Mucosa of descending colon (tissue), 3 donors: ENCODE measurements around the gene MAP3K5. TPM values are rescaled to one million over a fixed set of nuclear protein-coding genes. Genes with fewer than 3 reads are reported as not detected.
A peak's percentile ranks its signal among the peaks of the same experiment; 100 is the strongest.

Experiments used
- ATAC-seq: fragments of 200-7000 bp; cut with Tn5 transposase; one replicate; pipeline ENCODE4 v1.9.1; 2020; ENCODE audit warnings: mild to moderate bottlenecking, moderate library complexity
- DNase-seq, 3 donors: peaks; one replicate each; pipeline ENCODE4 v3.0.0-alpha.2; 2020
- H3K36me3 ChIP-seq: fragments of 200-600 bp; one replicate; pipeline ENCODE4 v1.8.0; 2021; ENCODE audit warnings: low read depth, mild to moderate bottlenecking
- H3K4me1 ChIP-seq: fragments of 200-600 bp; one replicate; pipeline ENCODE4 v1.8.0; 2021; ENCODE audit warnings: low read depth, mild to moderate bottlenecking
- H3K4me3 ChIP-seq: fragments of 200-600 bp; one replicate; pipeline ENCODE4 v1.8.0; 2021; ENCODE audit warnings: mild to moderate bottlenecking
- H3K9me3 ChIP-seq: fragments of 200-600 bp; one replicate; pipeline ENCODE4 v1.8.0; 2021; ENCODE audit warnings: mild to moderate bottlenecking
- CTCF ChIP-seq: fragments of 200-600 bp; IDR thresholded peaks from one replicate; pipeline ENCODE4 v1.8.0; 2022; ENCODE audit warnings: antibody characterized with exemption, mild to moderate bottlenecking
- intact Hi-C, 2 donors: fragments of 100-400 bp; cut with DNase I in 1 of 2; cut with micrococcal nuclease in 1 of 2; formaldehyde crosslinking; loops; one replicate each; pipeline versions ENCODE4 v1.11.0 to v1.11.1; 2022; cut with DNase I, micrococcal nuclease
- total RNA-seq, 3 donors: library from RNA; stranded (reverse); fragmentation: NEBNext Ultra II Directional in 2 of 3; extraction: Animal tissue kit (Norgen Biotek cat#: 25700) in 2 of 3; gene quantifications; one replicate each; pipeline versions ENCODE4 v1.2.1 to v1.2.4, GENCODE V29; 2021 to 2023
- donor health status: DM: no; HTN: no; CAD: no; lungs with moderate emphysema.
- donor health status: DM: no; HTN: no; CAD: no.
- donor health status: DM: no; HTN: yes; CAD: no.

MAP3K5 gene
- total RNA-seq, 3 donors from 2014 or later, result 12.6 to 18.2 (median 16.3) TPM

GRCh38 chr6:136533487-136533886, 258.8 kb downstream of the MAP3K5 start:
- intact Hi-C loops, result no loop called here
- Histone ChIP-seq H3K36me3 (no peaks in the 10 kb centered on the region), H3K4me1 (peaks cover 7% of the 10 kb centered on the region), H3K9me3 (no peaks in the 10 kb centered on the region), H3K4me3 (no peak overlapping the region)
- ATAC-seq, result no peak
- no peak for TF ChIP-seq CTCF
- no peak for DNase-seq

DNA sequence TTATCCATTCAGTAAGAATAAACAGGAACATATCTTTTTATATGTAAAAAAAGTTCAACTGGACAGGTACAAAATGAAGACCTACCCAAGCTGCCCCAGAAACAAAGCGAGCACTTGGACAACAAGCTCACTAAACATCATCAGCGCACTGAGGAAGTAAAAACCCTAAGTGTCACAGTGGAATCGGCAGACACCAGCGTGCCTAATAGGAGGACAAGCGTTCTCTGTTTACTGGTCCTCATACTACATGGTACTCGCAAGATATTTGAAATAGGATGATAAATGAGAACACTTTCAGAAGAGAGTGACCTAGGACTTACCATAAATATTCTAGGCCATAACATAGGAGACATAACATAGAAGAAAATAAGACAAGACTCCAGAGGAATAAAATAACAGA, 260.2 kb downstream of the MAP3K5 start:
- intact Hi-C loops, result no loop called here
- ATAC-seq (no peak), DNase-seq (no peak)
- no peak overlapping the region for H3K4me3 ChIP-seq
- no peak for TF ChIP-seq CTCF
- H3K4me1 ChIP-seq, result peaks cover 7% of the 10 kb centered on the region
- no peaks in the 10 kb centered on the region for H3K9me3 ChIP-seq
- no peaks in the 10 kb centered on the region for H3K36me3 ChIP-seq

- DNase-seq (peak in 1 of 3 donors; percentile 28), ATAC-seq (peak; percentile 65)
Observed at GRCh38 chr6:136529710-136530109, 262.6 kb downstream of the MAP3K5 start.

GRCh38 chr6:136528477-136528876, 263.8 kb downstream of the MAP3K5 start:
- Histone ChIP-seq H3K4me1 (peaks cover 7% of the 10 kb centered on the region), H3K4me3 (no peak overlapping the region), H3K36me3 (no peaks in the 10 kb centered on the region), H3K9me3 (no peaks in the 10 kb centered on the region)
- intact Hi-C loops, result no loop called here
- ATAC-seq (no peak), DNase-seq (no peak)
- no peak for TF ChIP-seq CTCF

More at GRCh38 chr6:136529710-136530109, 262.6 kb downstream of the MAP3K5 start:
- TF ChIP-seq CTCF, result no peak
- H3K9me3 ChIP-seq, result no peaks in the 10 kb centered on the region
- H3K4me3 ChIP-seq, result no peak overlapping the region
- peaks cover 7% of the 10 kb centered on the region for H3K4me1 ChIP-seq
- intact Hi-C loops, result no loop called here
- H3K36me3 ChIP-seq, result no peaks in the 10 kb centered on the region

- ATAC-seq (no peak), DNase-seq (no peak)
- H3K9me3 ChIP-seq, result no peaks in the 10 kb centered on the region
- intact Hi-C loops, result no loop called here
- no peaks in the 10 kb centered on the region for H3K36me3 ChIP-seq
- H3K4me1 ChIP-seq, result peaks cover 7% of the 10 kb centered on the region
- TF ChIP-seq CTCF, result no peak
- no peak overlapping the region for H3K4me3 ChIP-seq
Observed at GRCh38 chr6:136527831-136528230, 264.4 kb downstream of the MAP3K5 start.

DNA sequence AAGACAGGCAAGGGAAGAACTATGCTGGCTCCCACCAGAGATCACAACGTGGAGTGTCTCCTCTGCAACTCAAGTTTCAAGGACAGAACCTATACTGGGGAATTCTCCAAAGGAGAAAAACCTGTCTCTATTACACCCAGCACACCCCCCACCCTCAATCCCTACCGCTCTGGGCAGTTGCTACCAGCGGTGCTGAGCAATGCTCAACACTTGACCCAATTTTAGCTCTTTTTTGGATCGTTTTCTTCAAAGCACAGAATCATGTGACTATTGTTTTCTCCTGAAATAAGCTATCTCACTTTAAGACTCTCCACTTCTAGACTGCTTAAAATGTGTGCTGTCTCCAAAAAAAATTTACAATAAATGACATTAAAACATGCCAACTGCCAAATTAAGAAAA, 265.3 kb downstream of the MAP3K5 start:
- intact Hi-C loops, result no loop called here
- TF ChIP-seq CTCF, result no peak
- H3K4me1 ChIP-seq, result peaks cover 7% of the 10 kb centered on the region
- H3K36me3 ChIP-seq, result no peaks in the 10 kb centered on the region
- no peak for DNase-seq
- ATAC-seq, result no peak
- no peaks in the 10 kb centered on the region for H3K9me3 ChIP-seq
- H3K4me3 ChIP-seq, result no peak overlapping the region
